22Rv1 (cell line): ENCODE data around the gene LRP8.

Experiments used
- CTCF ChIP-seq: fragments of 450-650 bp; IDR thresholded peaks from 2 replicates; pipeline ENCODE4 v1.5.1; 2017; ENCODE audit warnings: mild to moderate bottlenecking
- ZFX ChIP-seq: fragments of 450-650 bp; IDR thresholded peaks from 2 replicates; pipeline ENCODE4 v1.6.1; 2017; ENCODE audit warnings: antibody characterized with exemption, borderline replicate concordance

DNA sequence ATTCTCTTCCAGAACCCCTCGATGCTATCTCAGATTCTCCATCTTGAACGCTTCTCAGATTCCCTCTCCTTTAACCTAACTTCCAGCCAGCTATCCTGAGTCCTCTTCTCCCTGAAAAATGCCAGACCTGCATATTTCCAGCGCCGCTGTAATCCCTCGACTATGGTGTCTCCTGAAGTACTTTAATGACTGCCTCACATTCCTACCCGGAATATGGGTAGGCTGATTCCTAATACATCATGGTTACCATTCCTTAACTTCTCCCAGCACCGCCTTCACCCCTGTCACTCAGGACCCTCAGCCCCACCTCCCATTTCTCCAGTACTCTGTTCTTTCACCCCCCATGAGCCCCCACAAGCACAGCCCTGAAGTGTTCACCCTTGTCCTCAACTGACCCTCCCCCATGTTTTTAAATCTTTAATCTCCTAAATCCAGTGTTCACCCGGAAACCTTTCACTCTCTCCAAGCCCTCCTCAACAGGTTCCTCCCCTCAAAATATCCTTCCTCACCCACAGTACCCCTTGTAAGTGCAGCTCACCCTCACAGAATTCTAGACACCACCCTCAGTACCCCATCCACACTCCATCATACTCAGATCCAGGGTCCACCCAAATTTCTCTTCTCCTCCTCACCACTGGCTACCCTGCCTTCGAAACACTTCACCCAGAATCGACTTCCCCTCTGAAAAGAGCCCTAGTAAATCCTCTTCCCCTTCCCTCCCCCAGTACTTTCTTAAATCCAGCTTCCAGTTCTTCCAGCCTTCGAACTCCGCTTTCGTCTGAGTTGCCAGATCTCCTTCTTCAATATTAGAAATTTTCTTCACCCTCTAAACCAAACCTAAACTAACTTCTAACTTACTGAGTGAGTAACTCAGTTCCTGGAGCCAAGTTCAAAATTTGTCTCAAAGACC lies 130.3 kb downstream of the LRP8 start:
- TF ChIP-seq CTCF, result no peak
- TF ChIP-seq ZFX, result no peak
